Measurements from ENCODE around the gene GNG12.

GNG12 gene

GRCh38 chr1:67812226-67812625 is 21.0 kb downstream of the GNG12 start:
- DNase-seq, result no peak

- DNase-seq, result no peak
Measured at GRCh38 chr1:67811781-67812180, 21.5 kb downstream of the GNG12 start.

- DNase-seq, result no peak
Measured at GRCh38 chr1:67809887-67810286, 23.4 kb downstream of the GNG12 start.

- no peak for DNase-seq
Measured at GRCh38 chr1:67807282-67807681, 26.0 kb downstream of the GNG12 start.

GRCh38 chr1:67804710-67805109 is 28.6 kb downstream of the GNG12 start:
- no peak for DNase-seq

- DNase-seq, result peak; percentile 29
Measured at GRCh38 chr1:67803380-67804279, 29.6 kb downstream of the GNG12 start.

GRCh38 chr1:67802565-67802964 is 30.7 kb downstream of the GNG12 start:
- no peak for DNase-seq

- DNase-seq, result no peak
Measured at GRCh38 chr1:67801903-67802302, 31.4 kb downstream of the GNG12 start.

GRCh38 chr1:67795179-67795912 is 37.9 kb downstream of the GNG12 start:
- DNase-seq, result no peak

GRCh38 chr1:67793562-67793961 is 39.7 kb downstream of the GNG12 start:
- DNase-seq, result peak; percentile 75

GRCh38 chr1:67792741-67793458 is 40.4 kb downstream of the GNG12 start:
- DNase-seq, result no peak

GRCh38 chr1:67792103-67792502 is 41.2 kb downstream of the GNG12 start:
- DNase-seq, result peak; percentile 50

- DNase-seq, result peak; percentile 96
Measured at GRCh38 chr1:67791686-67792085, 41.6 kb downstream of the GNG12 start.

GRCh38 chr1:67791261-67791660 is 42.0 kb downstream of the GNG12 start:
- no peak for DNase-seq

- peak; percentile 40 for DNase-seq
Measured at GRCh38 chr1:67790201-67790692, 43.0 kb downstream of the GNG12 start.

GRCh38 chr1:67789551-67789950 is 43.7 kb downstream of the GNG12 start:
- no peak for DNase-seq

GRCh38 chr1:67788904-67789303 is 44.4 kb downstream of the GNG12 start:
- DNase-seq, result no peak

GRCh38 chr1:67788238-67788790 is 45.0 kb downstream of the GNG12 start:
- no peak for DNase-seq

- DNase-seq, result no peak
Measured at GRCh38 chr1:67787746-67788145, 45.5 kb downstream of the GNG12 start.

GRCh38 chr1:67785847-67786753 is 47.2 kb downstream of the GNG12 start:
- DNase-seq, result peak; percentile 47

GRCh38 chr1:67784545-67785186 is 48.6 kb downstream of the GNG12 start:
- DNase-seq, result no peak
